Smooth muscle cell (in vitro differentiated cells): Measurements from ENCODE around the gene MYO16. TPM values are rescaled to one million over a fixed set of nuclear protein-coding genes. Genes with fewer than 3 reads are reported as not detected.

Experiments
- DNase-seq: peaks from one replicate; lab custom pipeline; 2025; ENCODE audit not compliant: unreplicated experiment; lab: John Stamatoyannopoulos, UW
- H2AFZ ChIP-seq: fragments of 200-600 bp; sonication (generic); 2 replicates; pipeline ENCODE4 v1.6.0; 2016; ENCODE audit warnings: antibody characterized with exemption, low read depth, mild to moderate bottlenecking
- H3F3A ChIP-seq: fragments of 200-600 bp; sonication (generic); 2 replicates; pipeline ENCODE4 v1.6.0; 2017; ENCODE audit warnings: antibody characterized with exemption, low read depth
- H3K27ac ChIP-seq: fragments of 200-600 bp; sonication (generic); 2 replicates; pipeline ENCODE4 v1.5.1; 2016; ENCODE audit warnings: low read depth, mild to moderate bottlenecking
- H3K27me3 ChIP-seq: fragments of 200-600 bp; sonication (generic); 2 replicates; pipeline ENCODE4 v1.6.1; 2016; ENCODE audit warnings: low read depth, mild to moderate bottlenecking
- H3K36me3 ChIP-seq: fragments of 200-600 bp; sonication (generic); 2 replicates; pipeline ENCODE4 v1.5.1; 2016; ENCODE audit warnings: low read depth
- H3K4me1 ChIP-seq: fragments of 200-600 bp; sonication (generic); 2 replicates; pipeline ENCODE4 v1.5.1; 2016; ENCODE audit warnings: low read depth
- H3K4me2 ChIP-seq: fragments of 200-600 bp; sonication (generic); 2 replicates; pipeline ENCODE4 v1.6.0; 2016; ENCODE audit warnings: mild to moderate bottlenecking
- H3K4me3 ChIP-seq: fragments of 200-600 bp; sonication (generic); 2 replicates; pipeline ENCODE4 v1.5.1; 2016; ENCODE audit warnings: mild to moderate bottlenecking
- H3K79me2 ChIP-seq: fragments of 200-600 bp; sonication (generic); 2 replicates; pipeline ENCODE4 v1.6.0; 2016; ENCODE audit warnings: low read depth, mild to moderate bottlenecking
- H3K9ac ChIP-seq: fragments of 200-600 bp; sonication (generic); 2 replicates; pipeline ENCODE4 v1.6.0; 2016; ENCODE audit warnings: low read depth
- H3K9me3 ChIP-seq: fragments of 200-600 bp; sonication (generic); replicated peaks from 2 replicates; pipeline ENCODE4 v1.5.1; 2016; ENCODE audit warnings: low read depth
- H4K20me1 ChIP-seq: fragments of 200-600 bp; sonication (generic); 2 replicates; pipeline ENCODE4 v1.6.0; 2016; ENCODE audit warnings: low read depth
- CTCF ChIP-seq: fragments of 200-600 bp; sonication (generic); IDR thresholded peaks from 2 replicates; pipeline ENCODE4 v1.5.1; 2017; ENCODE audit warnings: borderline replicate concordance, mild to moderate bottlenecking, antibody characterized with exemption; ENCODE audit not compliant: insufficient read depth, poor library complexity, severe bottlenecking
- WGBS: methylation state at CpG from one replicate; pipeline ENCODE4 v1.1.7; 2016; ENCODE audit warnings: low lambda C conversion rate; 5-methylcytosine and 5-hydroxymethylcytosine counted together
- polyA plus RNA-seq: library from polyadenylated mRNA; unstranded; fragments of >200 nt; fragmentation: Nextera tagmentation; extraction: Ambion mirVana; gene quantifications from 2 replicates; pipeline ENCODE4 v1.2.1, GENCODE V29; 2016
- total RNA-seq: library from RNA; depleted of rRNA; stranded (reverse); fragments of >200 nt; gene quantifications from 2 replicates; pipeline ENCODE4 v1.2.3, GENCODE V29; 2014

Gene MYO16
- total and polyA plus RNA-seq, 2 experiments from 2014 or later = not detected

- no peak overlapping the region for H3K27ac ChIP-seq
- H3K4me3 ChIP-seq = no peak overlapping the region
- H3K27me3 ChIP-seq = no peaks in the 10 kb centered on the region
- H3K9me3 ChIP-seq = peaks cover 5% of the 10 kb centered on the region
- H3K9ac ChIP-seq = no peak overlapping the region
- no peak for TF ChIP-seq CTCF
- H3K36me3 ChIP-seq = no peaks in the 10 kb centered on the region
- no peaks in the 10 kb centered on the region for H3K4me1 ChIP-seq
- DNase-seq = no peak
- H3K4me2 ChIP-seq = no peak overlapping the region
- H4K20me1 ChIP-seq = no peaks in the 10 kb centered on the region
- no peaks in the 10 kb centered on the region for H3K79me2 ChIP-seq
- no peak overlapping the region for H2AFZ ChIP-seq
- no peaks in the 10 kb centered on the region for H3F3A ChIP-seq
- 97% methylated on average over 1 of the region's 1 CpG for WGBS
These were observed 37.8 kb downstream of the MYO16 start for GRCh38 chr13:108667205-108667604.

GRCh38 chr13:108669381-108669780 lies 40.0 kb downstream of the MYO16 start:
- Histone ChIP-seq H3K27me3 (no peaks in the 10 kb centered on the region), H2AFZ (no peak overlapping the region), H3K4me3 (no peak overlapping the region), H4K20me1 (no peaks in the 10 kb centered on the region), H3K4me1 (no peaks in the 10 kb centered on the region), H3K4me2 (no peak overlapping the region), H3K9ac (no peak overlapping the region), H3K9me3 (peaks cover 5% of the 10 kb centered on the region), H3K79me2 (no peaks in the 10 kb centered on the region), H3F3A (no peaks in the 10 kb centered on the region), H3K27ac (no peak overlapping the region), H3K36me3 (no peaks in the 10 kb centered on the region)
- DNase-seq = no peak
- no peak for TF ChIP-seq CTCF
- WGBS = 58% methylated on average over 1 of the region's 1 CpG

- H3K4me2 ChIP-seq = no peak overlapping the region
- no peak overlapping the region for H3K27ac ChIP-seq
- H3K9me3 ChIP-seq = peaks cover 5% of the 10 kb centered on the region
- DNase-seq = no peak
- H3K4me1 ChIP-seq = no peaks in the 10 kb centered on the region
- no peaks in the 10 kb centered on the region for H3K27me3 ChIP-seq
- no peaks in the 10 kb centered on the region for H3K36me3 ChIP-seq
- H3K9ac ChIP-seq = no peak overlapping the region
- WGBS = 89% methylated on average over 6 of the region's 6 CpGs
- H3K79me2 ChIP-seq = no peaks in the 10 kb centered on the region
- H2AFZ ChIP-seq = no peak overlapping the region
- TF ChIP-seq CTCF = no peak
- no peaks in the 10 kb centered on the region for H4K20me1 ChIP-seq
- no peaks in the 10 kb centered on the region for H3F3A ChIP-seq
- no peak overlapping the region for H3K4me3 ChIP-seq
These were observed 44.9 kb downstream of the MYO16 start for GRCh38 chr13:108674346-108674745.

DNA sequence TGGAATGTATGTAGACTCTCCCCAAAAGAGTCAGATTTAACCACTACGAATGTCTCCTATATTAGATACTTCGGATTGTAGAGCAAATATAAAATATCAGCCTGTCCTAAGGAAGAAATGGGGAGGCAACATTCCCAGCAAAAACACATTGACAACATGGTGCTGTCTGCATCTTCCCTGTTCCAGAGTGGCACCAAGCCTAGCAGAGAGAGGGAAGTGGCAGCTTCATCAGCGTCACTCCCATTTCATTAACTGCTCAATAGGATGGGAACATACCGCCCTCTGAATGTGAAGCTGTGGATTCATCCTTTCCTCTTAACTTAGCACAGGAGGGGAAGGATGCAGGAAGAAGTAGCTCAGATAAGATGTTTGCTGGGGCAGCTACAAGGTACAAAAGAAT lies 45.4 kb downstream of the MYO16 start:
- DNase-seq = no peak
- WGBS = 82% methylated on average over 4 of the region's 4 CpGs
- Histone ChIP-seq H3K36me3 (no peaks in the 10 kb centered on the region), H3K4me2 (no peak overlapping the region), H4K20me1 (no peaks in the 10 kb centered on the region), H2AFZ (no peak overlapping the region), H3K9ac (no peak overlapping the region), H3K9me3 (peaks cover 4% of the 10 kb centered on the region), H3K79me2 (no peaks in the 10 kb centered on the region), H3K27me3 (no peaks in the 10 kb centered on the region), H3K27ac (no peak overlapping the region), H3F3A (no peaks in the 10 kb centered on the region), H3K4me1 (no peaks in the 10 kb centered on the region), H3K4me3 (no peak overlapping the region)
- no peak for TF ChIP-seq CTCF
